Neural cell (in vitro differentiated cells): Measurements from ENCODE around the gene SMARCB1.

Source experiments
- CTCF ChIP-seq: fragments of 450-650 bp; IDR thresholded peaks from 2 replicates; pipeline ENCODE4 v1.5.1; 2014; ENCODE audit warnings: antibody characterized with exemption, mild to moderate bottlenecking, moderate library complexity; ENCODE audit not compliant: poor library complexity, severe bottlenecking
- MXI1 ChIP-seq: fragments of 450-650 bp; conservative IDR thresholded peaks from 2 replicates; pipeline ENCODE4 v1.6.1; 2014; ENCODE audit warnings: antibody characterized with exemption, mild to moderate bottlenecking; ENCODE audit not compliant: poor library complexity, severe bottlenecking
- RAD21 ChIP-seq: fragments of 450-650 bp; conservative IDR thresholded peaks from 2 replicates; pipeline ENCODE4 v1.6.1; 2014; ENCODE audit warnings: antibody characterized with exemption, mild to moderate bottlenecking, moderate library complexity

DNA sequence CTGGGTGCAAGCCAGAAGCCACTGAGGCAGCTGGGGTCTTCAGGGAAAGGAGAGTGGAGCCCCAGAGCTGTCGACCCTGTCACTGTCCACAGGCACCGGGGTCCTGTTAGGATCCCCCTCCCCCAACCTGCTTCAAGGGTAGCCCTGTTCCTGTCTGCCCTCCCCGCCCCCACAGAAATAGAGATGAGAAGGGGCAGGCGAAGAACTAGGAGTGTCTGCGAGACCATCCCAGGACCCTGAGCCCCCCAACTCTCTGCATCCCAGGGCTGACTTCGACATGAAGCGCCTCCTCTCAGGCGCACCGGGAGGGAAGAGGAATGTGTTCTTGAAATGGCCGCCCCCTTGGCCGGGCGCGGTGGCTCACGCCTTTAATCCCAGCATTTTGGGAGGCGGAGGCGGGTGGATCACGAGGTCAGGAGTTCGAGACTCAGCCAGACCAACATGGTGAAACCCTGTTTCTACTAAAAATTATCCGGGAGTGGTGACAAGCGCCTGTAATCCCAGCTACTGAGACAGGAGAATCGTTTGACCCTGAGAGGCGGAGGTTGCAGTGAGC, 35.2 kb upstream of the SMARCB1 start:
- TF ChIP-seq CTCF (no peak), RAD21 (no peak), MXI1 (no peak)
